NOMO-1 treated with DMSO at 0.1 percent for 48 hours (cell line): ENCODE measurements around the gene CELF4.
"Not testable (repeated sequence)": the region's sequence is repeated elsewhere in the genome, so short reads cannot be mapped to it uniquely, and the experiment has no call there.

ENCODE experiments used
- DNase-seq: peaks from one replicate; lab custom pipeline; 2025; ENCODE audit not compliant: unreplicated experiment; lab: John Stamatoyannopoulos, UW

Gene CELF4

GRCh38 chr18:37375181-37375580, 190.4 kb downstream of the CELF4 start:
- no peak for DNase-seq

- DNase-seq, result no peak
These were observed 197.3 kb downstream of the CELF4 start for GRCh38 chr18:37368110-37368954.

GRCh38 chr18:37364237-37364636, 201.4 kb downstream of the CELF4 start:
- DNase-seq, result no peak

- DNase-seq, result no peak
These were observed 203.3 kb downstream of the CELF4 start for GRCh38 chr18:37362158-37362890.

- DNase-seq, result no peak
These were observed 204.1 kb downstream of the CELF4 start for GRCh38 chr18:37361335-37362157.

- not testable (repeated sequence) for DNase-seq
These were observed 207.5 kb downstream of the CELF4 start for GRCh38 chr18:37358061-37358460.

GRCh38 chr18:37355772-37356171, 209.8 kb downstream of the CELF4 start:
- no peak for DNase-seq

- DNase-seq, result no peak
These were observed 214.5 kb downstream of the CELF4 start for GRCh38 chr18:37351110-37351509.

- no peak for DNase-seq
These were observed 216.9 kb downstream of the CELF4 start for GRCh38 chr18:37348729-37349128.

GRCh38 chr18:37346048-37346447, 219.6 kb downstream of the CELF4 start:
- DNase-seq, result no peak

GRCh38 chr18:37343542-37343851, 222.1 kb downstream of the CELF4 start:
- DNase-seq, result no peak

GRCh38 chr18:37341473-37342086, 224.0 kb downstream of the CELF4 start:
- no peak for DNase-seq

- DNase-seq, result no peak
These were observed 224.6 kb downstream of the CELF4 start for GRCh38 chr18:37341016-37341415.

- DNase-seq, result no peak
These were observed 225.8 kb downstream of the CELF4 start for GRCh38 chr18:37339701-37340215.

GRCh38 chr18:37336568-37337285, 228.9 kb downstream of the CELF4 start:
- no peak for DNase-seq

- no peak for DNase-seq
These were observed 230.2 kb downstream of the CELF4 start for GRCh38 chr18:37335409-37335736.

GRCh38 chr18:37334631-37335408, 230.8 kb downstream of the CELF4 start:
- DNase-seq, result no peak

GRCh38 chr18:37332628-37333420, 232.8 kb downstream of the CELF4 start:
- DNase-seq, result no peak

- DNase-seq, result no peak
These were observed 233.4 kb downstream of the CELF4 start for GRCh38 chr18:37332219-37332618.
